A549 (cell line): ENCODE data around the gene ZC3H18. TPM values are rescaled to one million over a fixed set of nuclear protein-coding genes. Genes with fewer than 3 reads are reported as not detected.

ENCODE experiments used
- ATAC-seq, 2 experiments: fragments of 200-7000 bp in 1 of 2; fragments of >200 bp in 1 of 2; cut with Nextera tagmentation in 1 of 2; cut with Tn5 transposase in 1 of 2; 3 replicates each; pipeline versions ENCODE4 v1.8.0 to v1.9.1; 2018 to 2020; ENCODE audit warnings: mild to moderate bottlenecking in 1 of 2, moderate library complexity in 1 of 2
- CTCF ChIA-PET: fragments of 300-600 bp; sonication (Branson Sonifier 250); formaldehyde crosslinking; extraction: SDS; loops from one replicate; lab custom pipeline; 2021; ENCODE audit warnings: antibody characterized with exemption, inconsistent platforms; lab: Yijun Ruan, JAX
- POLR2A ChIA-PET: fragments of 350-600 bp; formaldehyde crosslinking; extraction: SDS; loops from one replicate; lab custom pipeline; 2021; ENCODE audit warnings: antibody characterized with exemption, inconsistent platforms; lab: Yijun Ruan, JAX
- DNase-seq, 2 experiments: peaks; one replicate each; pipeline versions ENCODE4 v3.0.0 to v3.0.0-alpha.2; 2011 to 2016; ENCODE audit warnings: low read depth in 1 of 2, low spot score in 1 of 2
- FAIRE-seq: peaks from 2 replicates; lab custom pipeline; 2011; peaks lifted over from hg19 to GRCh38; lab: Jason Lieb, UNC
- H3K27ac ChIP-seq, 2 experiments: fragments of >200 bp; sonication (Bioruptor Twin); formaldehyde crosslinking; 3 replicates each; pipeline ENCODE4 v1.5.1; 2016 to 2017
- H3K4me1 ChIP-seq: fragments of >200 bp; sonication (Bioruptor Twin); formaldehyde crosslinking; 3 replicates; pipeline ENCODE4 v1.6.1; 2016
- H3K4me2 ChIP-seq: fragments of >200 bp; sonication (Bioruptor Twin); formaldehyde crosslinking; 3 replicates; pipeline ENCODE4 v1.6.1; 2016
- H3K4me3 ChIP-seq: fragments of >200 bp; sonication (Bioruptor Twin); formaldehyde crosslinking; 3 replicates; pipeline ENCODE4 v1.5.1; 2016
- H3K9me3 ChIP-seq: fragments of >200 bp; sonication (Bioruptor Twin); formaldehyde crosslinking; 3 replicates; pipeline ENCODE4 v1.6.1; 2016
- CHD2 ChIP-seq: fragments of 150-350 bp; IDR thresholded peaks from 2 replicates; pipeline ENCODE4 v1.6.1; 2014; ENCODE audit warnings: low read length; ENCODE audit not compliant: partially characterized antibody
- EHMT2 ChIP-seq: fragments of 200-600 bp; sonication (generic); IDR thresholded peaks from 2 replicates; pipeline ENCODE4 v1.6.1; 2016; ENCODE audit warnings: antibody characterized with exemption, low read depth, mild to moderate bottlenecking, moderate library complexity
- ESRRA ChIP-seq: fragments of 150-350 bp; IDR thresholded peaks from 2 replicates; pipeline ENCODE4 v1.6.1; 2014; ENCODE audit warnings: mild to moderate bottlenecking, low read length, borderline replicate concordance
- GATA3 ChIP-seq: IDR thresholded peaks from 2 replicates; pipeline ENCODE4 v1.6.1; 2012; ENCODE audit warnings: borderline replicate concordance
- HDAC2 ChIP-seq: fragments of 200-600 bp; sonication (generic); IDR thresholded peaks from 2 replicates; pipeline ENCODE4 v1.6.1; 2016
- HOXA7 ChIP-seq: fragments of 250-450 bp; sonication (Bioruptor Pico); IDR thresholded peaks from 2 replicates; pipeline ENCODE4 v1.5.0; 2020; ENCODE audit warnings: mild to moderate bottlenecking, moderate library complexity
- KDM1A ChIP-seq: fragments of 200-600 bp; sonication (generic); IDR thresholded peaks from 2 replicates; pipeline ENCODE4 v1.6.1; 2016; ENCODE audit warnings: low read depth, mild to moderate bottlenecking
- KDM5A ChIP-seq: fragments of 200-600 bp; sonication (generic); IDR thresholded peaks from 2 replicates; pipeline ENCODE4 v1.6.1; 2016; ENCODE audit warnings: antibody characterized with exemption, mild to moderate bottlenecking
- MAZ ChIP-seq: fragments of 150-350 bp; IDR thresholded peaks from 2 replicates; pipeline ENCODE4 v1.6.1; 2014; ENCODE audit warnings: antibody characterized with exemption, low read depth, low read length, borderline replicate concordance
- NPAS2 ChIP-seq: fragments of 250-450 bp; sonication (Bioruptor Pico); IDR thresholded peaks from 2 replicates; pipeline ENCODE4 v1.8.0; 2022; ENCODE audit warnings: mild to moderate bottlenecking, moderate library complexity, borderline replicate concordance
- NR3C1 ChIP-seq: fragments of >200 bp; sonication (Bioruptor Twin); formaldehyde crosslinking; IDR thresholded peaks from 3 replicates; pipeline ENCODE4 v1.6.1; 2017
- PHF8 ChIP-seq: fragments of 200-600 bp; sonication (generic); IDR thresholded peaks from 2 replicates; pipeline ENCODE4 v1.6.1; 2016; ENCODE audit warnings: low read depth, mild to moderate bottlenecking, antibody characterized with exemption, moderate library complexity, borderline replicate concordance
- RARB ChIP-seq: fragments of 250-450 bp; sonication (Bioruptor Pico); IDR thresholded peaks from 2 replicates; pipeline ENCODE4 v1.8.0; 2021; ENCODE audit warnings: mild to moderate bottlenecking, moderate library complexity
- RNF2 ChIP-seq: fragments of 200-600 bp; sonication (generic); IDR thresholded peaks from 2 replicates; pipeline ENCODE4 v1.6.1; 2016; ENCODE audit warnings: low read depth, mild to moderate bottlenecking, antibody characterized with exemption, moderate library complexity, borderline replicate concordance
- TP53 ChIP-seq: fragments of 250-450 bp; sonication (Bioruptor Pico); IDR thresholded peaks from 2 replicates; pipeline ENCODE4 v1.5.0; 2021; ENCODE audit warnings: mild to moderate bottlenecking, moderate library complexity
- ZC3H11A ChIP-seq: fragments of 450-650 bp; IDR thresholded peaks from 2 replicates; pipeline ENCODE4 v1.6.1; 2014; ENCODE audit warnings: antibody characterized with exemption, mild to moderate bottlenecking
- ZNF302 ChIP-seq: fragments of 250-450 bp; sonication (Bioruptor Pico); IDR thresholded peaks from 2 replicates; pipeline ENCODE4 v1.9.0; 2021; ENCODE audit warnings: inconsistent platforms, mild to moderate bottlenecking, moderate library complexity
- WGBS: methylation state at CpG from one replicate; pipeline ENCODE4 v1.1.6; 2017; ENCODE audit errors: missing lambda C conversion rate; 5-methylcytosine and 5-hydroxymethylcytosine counted together
- polyA plus RNA-seq, 4 experiments: library from polyadenylated mRNA; depleted of rRNA in 3 of 4; stranded (reverse); fragments of >200 nt; fragmentation: RNase III in 1 of 4; extraction: RNeasy Plus Mini Kit Qiagen cat#74134 plus additional on column Dnase treatment in 1 of 4; gene quantifications; 2 replicates in 3 of 4; 3 replicates in 1 of 4; pipeline ENCODE4 v1.2.3, GENCODE V29; 2011 to 2017
- TF ChIP-seq, protein P1 (sequence below): fragments of 250-450 bp; sonication (Bioruptor Pico); IDR thresholded peaks from 2 replicates; pipeline ENCODE4 v1.5.0; 2020; ENCODE audit warnings: low read depth, mild to moderate bottlenecking, moderate library complexity
- TF ChIP-seq, protein P2 (sequence below): IDR thresholded peaks from 2 replicates; pipeline ENCODE4 v1.6.1; 2012
- TF ChIP-seq, protein P3 (sequence below): fragments of 200-600 bp; sonication (generic); IDR thresholded peaks from 2 replicates; pipeline ENCODE4 v1.6.1; 2016; ENCODE audit warnings: antibody characterized with exemption, mild to moderate bottlenecking, moderate library complexity
- TF ChIP-seq, protein P4 (sequence below): fragments of 250-450 bp; sonication (Bioruptor Pico); IDR thresholded peaks from 2 replicates; pipeline ENCODE4 v1.5.0; 2021; ENCODE audit warnings: mild to moderate bottlenecking, moderate library complexity, borderline replicate concordance

Gene ZC3H18
- polyA plus RNA-seq, 2 of the 4 experiments (the other 2 are of a cell fraction): 21.1 to 48.2 TPM

DNA sequence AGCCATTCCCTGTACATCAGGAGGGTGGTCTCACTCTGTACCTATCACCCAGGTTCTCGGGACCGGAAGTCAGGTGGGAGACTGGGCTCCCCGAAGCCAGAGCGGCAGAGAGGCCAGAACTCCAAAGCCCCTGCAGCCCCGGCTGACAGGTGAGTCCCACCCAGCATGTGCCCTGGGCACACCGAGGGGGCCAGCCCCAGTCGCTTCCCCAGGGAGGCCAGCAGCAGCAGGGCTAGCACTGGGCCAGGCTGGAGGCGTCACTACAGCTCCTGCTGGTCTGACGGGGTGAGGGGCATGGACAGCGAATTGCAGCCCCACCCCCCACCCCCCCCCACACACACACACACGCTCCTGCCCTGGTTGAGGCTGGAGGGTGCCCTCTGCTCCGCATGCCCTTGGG, 60.2 kb downstream of the ZC3H18 start:
- no peak overlapping the region for H3K4me2 ChIP-seq
- 92% methylated on average over 4 of the region's 12 CpGs for WGBS
- ATAC-seq: no peak
- no peak overlapping the region for H3K27ac ChIP-seq
- no peak overlapping the region for H3K4me3 ChIP-seq
- no peaks in the 10 kb centered on the region for H3K9me3 ChIP-seq
- POLR2A ChIA-PET: no interaction called here
- no peak for DNase-seq
- TF ChIP-seq, protein P1, sequence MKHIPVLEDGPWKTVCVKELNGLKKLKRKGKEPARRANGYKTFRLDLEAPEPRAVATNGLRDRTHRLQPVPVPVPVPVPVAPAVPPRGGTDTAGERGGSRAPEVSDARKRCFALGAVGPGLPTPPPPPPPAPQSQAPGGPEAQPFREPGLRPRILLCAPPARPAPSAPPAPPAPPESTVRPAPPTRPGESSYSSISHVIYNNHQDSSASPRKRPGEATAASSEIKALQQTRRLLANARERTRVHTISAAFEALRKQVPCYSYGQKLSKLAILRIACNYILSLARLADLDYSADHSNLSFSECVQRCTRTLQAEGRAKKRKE (CRISPR knock-in tag): no peak
- TF ChIP-seq TP53: no peak
- no peaks in the 10 kb centered on the region for H3K4me1 ChIP-seq
- FAIRE-seq: no peak
- CTCF ChIA-PET: interaction anchor here (1.0 to 1.7 kb wide), 2 partner anchors 11 to 107 kb away, joined by 3 to 6 read pairs; no protein-coding TSS in a partner anchor

DNA sequence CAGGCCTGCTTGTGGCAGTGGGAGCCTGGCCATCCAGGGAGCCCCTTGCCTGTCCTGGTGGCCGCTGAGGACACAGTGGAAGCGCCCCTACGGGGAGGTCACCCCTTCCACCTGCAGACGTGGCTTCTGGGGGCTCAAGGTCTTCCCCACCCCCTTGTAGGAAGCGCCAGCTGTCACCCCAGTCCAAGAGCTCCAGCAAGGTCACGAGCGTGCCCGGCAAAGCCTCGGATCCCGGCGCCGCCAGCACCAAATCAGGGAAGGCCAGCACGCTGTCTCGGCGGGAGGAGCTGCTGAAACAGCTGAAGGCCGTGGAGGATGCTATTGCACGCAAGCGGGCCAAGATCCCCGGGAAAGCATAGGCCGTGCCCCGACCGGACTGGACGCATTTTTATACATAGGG, 60.7 kb downstream of the ZC3H18 start:
- CTCF ChIA-PET: interaction anchor here (1.9 kb wide), 1 partner anchor 67 kb away, joined by 5 read pairs; no protein-coding TSS in a partner anchor
- ATAC-seq (no peak), FAIRE-seq (no peak), DNase-seq (no peak)
- Histone ChIP-seq H3K4me1 (no peaks in the 10 kb centered on the region), H3K9me3 (no peaks in the 10 kb centered on the region), H3K27ac (no peak overlapping the region), H3K4me3 (no peak overlapping the region), H3K4me2 (no peak overlapping the region)
- no peak for TF ChIP-seq RNF2
- no peak for TF ChIP-seq GATA3
- no peak for TF ChIP-seq NR3C1
- TF ChIP-seq MAZ: no peak
- TF ChIP-seq HOXA7 (CRISPR knock-in tag): no peak
- 91% methylated on average over 19 of the region's 23 CpGs for WGBS
- POLR2A ChIA-PET: no interaction called here

DNA sequence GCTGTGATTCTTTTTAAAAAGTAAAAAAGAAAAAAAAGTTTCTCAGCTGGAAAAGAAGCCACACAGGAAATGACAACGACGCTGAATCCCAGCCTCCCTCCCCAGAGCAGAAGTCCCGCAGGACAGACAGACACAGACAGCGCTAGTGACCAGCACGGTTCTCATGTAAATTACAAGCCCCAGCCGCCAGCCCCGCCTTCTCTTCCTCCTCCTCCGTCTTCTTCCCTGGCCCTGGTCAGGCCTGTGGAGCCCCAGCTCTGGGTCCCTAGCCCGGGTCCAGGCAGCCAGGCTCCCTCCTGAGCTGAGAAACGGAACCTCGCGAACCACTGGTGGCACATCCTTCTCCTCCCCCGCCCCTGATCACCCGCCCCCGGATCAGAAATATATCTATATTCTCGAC, 61.2 kb downstream of the ZC3H18 start:
- Histone ChIP-seq H3K4me2 (no peak overlapping the region), H3K27ac (no peak overlapping the region), H3K4me3 (no peak overlapping the region), H3K9me3 (no peaks in the 10 kb centered on the region), H3K4me1 (no peaks in the 10 kb centered on the region)
- DNase-seq: no peak
- ChIA-PET CTCF (interaction anchor here (1.9 kb wide), 1 partner anchor 67 kb away, joined by 5 read pairs; no protein-coding TSS in a partner anchor), POLR2A (no interaction called here)
- ATAC-seq: no peak
- TF ChIP-seq ESRRA (no peak), ZNF302 (no peak), NPAS2 (CRISPR knock-in tag) (no peak), KDM5A (no peak), CHD2 (no peak), RARB (no peak), MAZ (no peak), PHF8 (no peak), HDAC2 (no peak), ZC3H11A (no peak), HOXA7 (CRISPR knock-in tag) (no peak), KDM1A (no peak), EHMT2 (no peak)
- TF ChIP-seq, protein P2, sequence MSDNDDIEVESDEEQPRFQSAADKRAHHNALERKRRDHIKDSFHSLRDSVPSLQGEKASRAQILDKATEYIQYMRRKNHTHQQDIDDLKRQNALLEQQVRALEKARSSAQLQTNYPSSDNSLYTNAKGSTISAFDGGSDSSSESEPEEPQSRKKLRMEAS: no peak
- TF ChIP-seq, protein P3, sequence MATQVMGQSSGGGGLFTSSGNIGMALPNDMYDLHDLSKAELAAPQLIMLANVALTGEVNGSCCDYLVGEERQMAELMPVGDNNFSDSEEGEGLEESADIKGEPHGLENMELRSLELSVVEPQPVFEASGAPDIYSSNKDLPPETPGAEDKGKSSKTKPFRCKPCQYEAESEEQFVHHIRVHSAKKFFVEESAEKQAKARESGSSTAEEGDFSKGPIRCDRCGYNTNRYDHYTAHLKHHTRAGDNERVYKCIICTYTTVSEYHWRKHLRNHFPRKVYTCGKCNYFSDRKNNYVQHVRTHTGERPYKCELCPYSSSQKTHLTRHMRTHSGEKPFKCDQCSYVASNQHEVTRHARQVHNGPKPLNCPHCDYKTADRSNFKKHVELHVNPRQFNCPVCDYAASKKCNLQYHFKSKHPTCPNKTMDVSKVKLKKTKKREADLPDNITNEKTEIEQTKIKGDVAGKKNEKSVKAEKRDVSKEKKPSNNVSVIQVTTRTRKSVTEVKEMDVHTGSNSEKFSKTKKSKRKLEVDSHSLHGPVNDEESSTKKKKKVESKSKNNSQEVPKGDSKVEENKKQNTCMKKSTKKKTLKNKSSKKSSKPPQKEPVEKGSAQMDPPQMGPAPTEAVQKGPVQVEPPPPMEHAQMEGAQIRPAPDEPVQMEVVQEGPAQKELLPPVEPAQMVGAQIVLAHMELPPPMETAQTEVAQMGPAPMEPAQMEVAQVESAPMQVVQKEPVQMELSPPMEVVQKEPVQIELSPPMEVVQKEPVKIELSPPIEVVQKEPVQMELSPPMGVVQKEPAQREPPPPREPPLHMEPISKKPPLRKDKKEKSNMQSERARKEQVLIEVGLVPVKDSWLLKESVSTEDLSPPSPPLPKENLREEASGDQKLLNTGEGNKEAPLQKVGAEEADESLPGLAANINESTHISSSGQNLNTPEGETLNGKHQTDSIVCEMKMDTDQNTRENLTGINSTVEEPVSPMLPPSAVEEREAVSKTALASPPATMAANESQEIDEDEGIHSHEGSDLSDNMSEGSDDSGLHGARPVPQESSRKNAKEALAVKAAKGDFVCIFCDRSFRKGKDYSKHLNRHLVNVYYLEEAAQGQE: no peak
- TF ChIP-seq, protein P4, sequence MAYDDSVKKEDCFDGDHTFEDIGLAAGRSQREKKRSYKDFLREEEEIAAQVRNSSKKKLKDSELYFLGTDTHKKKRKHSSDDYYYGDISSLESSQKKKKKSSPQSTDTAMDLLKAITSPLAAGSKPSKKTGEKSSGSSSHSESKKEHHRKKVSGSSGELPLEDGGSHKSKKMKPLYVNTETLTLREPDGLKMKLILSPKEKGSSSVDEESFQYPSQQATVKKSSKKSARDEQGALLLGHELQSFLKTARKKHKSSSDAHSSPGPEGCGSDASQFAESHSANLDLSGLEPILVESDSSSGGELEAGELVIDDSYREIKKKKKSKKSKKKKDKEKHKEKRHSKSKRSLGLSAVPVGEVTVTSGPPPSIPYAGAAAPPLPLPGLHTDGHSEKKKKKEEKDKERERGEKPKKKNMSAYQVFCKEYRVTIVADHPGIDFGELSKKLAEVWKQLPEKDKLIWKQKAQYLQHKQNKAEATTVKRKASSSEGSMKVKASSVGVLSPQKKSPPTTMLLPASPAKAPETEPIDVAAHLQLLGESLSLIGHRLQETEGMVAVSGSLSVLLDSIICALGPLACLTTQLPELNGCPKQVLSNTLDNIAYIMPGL (CRISPR knock-in tag): no peak
- 89% methylated on average over 16 of the region's 16 CpGs for WGBS
- no peak for FAIRE-seq
